DMS153 (cell line): ENCODE results near the gene EPN1.
"Not testable (repeated sequence)": the region's sequence is repeated elsewhere in the genome, so short reads cannot be mapped to it uniquely, and the experiment has no call there.

Experiments used
- DNase-seq: peaks from one replicate; lab custom pipeline; 2025; lab: John Stamatoyannopoulos, UW

Gene EPN1

GRCh38 chr19:55693336-55693974 is 18.4 kb downstream of the EPN1 start:
- no peak for DNase-seq

GRCh38 chr19:55694241-55694655 is 19.2 kb downstream of the EPN1 start:
- DNase-seq: no peak

GRCh38 chr19:55694656-55695491 is 19.8 kb downstream of the EPN1 start:
- no peak for DNase-seq

- no peak for DNase-seq
These were observed 20.7 kb downstream of the EPN1 start for GRCh38 chr19:55695511-55696290.

- DNase-seq: no peak
These were observed 21.5 kb downstream of the EPN1 start for GRCh38 chr19:55696301-55697068.

GRCh38 chr19:55697069-55697440 is 22.0 kb downstream of the EPN1 start:
- DNase-seq: no peak

GRCh38 chr19:55697698-55698097 is 22.7 kb downstream of the EPN1 start:
- DNase-seq: no peak

- no peak for DNase-seq
These were observed 23.2 kb downstream of the EPN1 start for GRCh38 chr19:55698256-55698655.

- DNase-seq: no peak
These were observed 24.2 kb downstream of the EPN1 start for GRCh38 chr19:55699221-55699620.

- DNase-seq: no peak
These were observed 25.8 kb downstream of the EPN1 start for GRCh38 chr19:55700813-55701212.

- DNase-seq: no peak
These were observed 27.2 kb downstream of the EPN1 start for GRCh38 chr19:55702131-55702627.

- no peak for DNase-seq
These were observed 28.8 kb downstream of the EPN1 start for GRCh38 chr19:55703790-55704215.

- no peak for DNase-seq
These were observed 29.6 kb downstream of the EPN1 start for GRCh38 chr19:55704494-55705245.

GRCh38 chr19:55705972-55706371 is 30.9 kb downstream of the EPN1 start:
- no peak for DNase-seq

GRCh38 chr19:55711719-55712118 is 36.7 kb downstream of the EPN1 start:
- no peak for DNase-seq

GRCh38 chr19:55712804-55713631 is 38.0 kb downstream of the EPN1 start:
- no peak for DNase-seq

GRCh38 chr19:55716531-55716930 is 41.5 kb downstream of the EPN1 start:
- DNase-seq: no peak

GRCh38 chr19:55717251-55717650 is 42.2 kb downstream of the EPN1 start:
- DNase-seq: no peak

GRCh38 chr19:55717879-55718711 is 43.1 kb downstream of the EPN1 start:
- not testable (repeated sequence) for DNase-seq
